ENCODE data around the gene SEC14L1. TPM values are rescaled to one million over a fixed set of nuclear protein-coding genes. Genes with fewer than 3 reads are reported as not detected.

SEC14L1 gene
- total RNA-seq, 2 donors from 2014 or later: 66.1 to 78.3 TPM

DNA sequence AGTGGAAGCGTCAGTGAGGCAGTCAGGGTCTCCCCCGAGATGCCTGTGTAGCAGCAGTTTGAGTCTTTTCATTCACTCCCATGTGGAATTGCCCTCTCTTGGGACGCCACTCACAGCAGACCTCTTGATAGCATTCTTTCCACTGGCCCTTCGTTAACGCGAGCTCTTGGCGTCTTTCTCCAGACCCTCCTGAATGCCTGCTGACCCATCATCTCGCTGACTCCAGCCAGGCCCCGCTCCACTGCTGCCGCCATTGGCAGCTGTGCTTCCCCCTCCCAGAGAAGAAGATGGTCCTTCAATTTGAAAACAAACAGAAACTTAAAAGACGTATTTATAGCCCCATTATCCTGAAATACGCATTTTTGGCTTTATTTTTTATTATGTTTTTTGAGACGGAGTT, 63.1 kb downstream of the SEC14L1 start:
- DNase-seq (ENCODE audit: low spot score): no peak

DNA sequence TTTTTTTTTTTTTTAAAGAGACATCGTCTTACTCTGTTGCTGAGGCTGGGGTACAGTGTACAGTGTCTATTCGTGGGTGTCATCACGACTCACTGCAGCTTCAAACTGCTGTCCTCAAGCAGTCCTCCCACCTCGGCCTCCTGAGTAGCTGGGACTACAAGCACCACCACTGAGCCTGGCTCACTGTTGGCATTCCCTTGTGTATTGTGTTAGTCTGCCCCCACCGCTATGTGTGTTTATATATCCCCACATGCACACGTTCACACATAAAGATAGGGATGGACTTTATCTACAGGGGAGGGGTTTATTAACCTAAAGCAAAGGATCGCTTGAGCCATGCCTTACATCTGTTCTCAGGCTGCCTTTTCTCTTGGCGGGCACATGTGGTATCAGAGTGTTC, 63.8 kb downstream of the SEC14L1 start:
- intact Hi-C loops (cut with DNase I): no loop called here

More for the DNA sequence above, 63.1 kb downstream of the SEC14L1 start:
- intact Hi-C loops (cut with DNase I): no loop called here

DNA sequence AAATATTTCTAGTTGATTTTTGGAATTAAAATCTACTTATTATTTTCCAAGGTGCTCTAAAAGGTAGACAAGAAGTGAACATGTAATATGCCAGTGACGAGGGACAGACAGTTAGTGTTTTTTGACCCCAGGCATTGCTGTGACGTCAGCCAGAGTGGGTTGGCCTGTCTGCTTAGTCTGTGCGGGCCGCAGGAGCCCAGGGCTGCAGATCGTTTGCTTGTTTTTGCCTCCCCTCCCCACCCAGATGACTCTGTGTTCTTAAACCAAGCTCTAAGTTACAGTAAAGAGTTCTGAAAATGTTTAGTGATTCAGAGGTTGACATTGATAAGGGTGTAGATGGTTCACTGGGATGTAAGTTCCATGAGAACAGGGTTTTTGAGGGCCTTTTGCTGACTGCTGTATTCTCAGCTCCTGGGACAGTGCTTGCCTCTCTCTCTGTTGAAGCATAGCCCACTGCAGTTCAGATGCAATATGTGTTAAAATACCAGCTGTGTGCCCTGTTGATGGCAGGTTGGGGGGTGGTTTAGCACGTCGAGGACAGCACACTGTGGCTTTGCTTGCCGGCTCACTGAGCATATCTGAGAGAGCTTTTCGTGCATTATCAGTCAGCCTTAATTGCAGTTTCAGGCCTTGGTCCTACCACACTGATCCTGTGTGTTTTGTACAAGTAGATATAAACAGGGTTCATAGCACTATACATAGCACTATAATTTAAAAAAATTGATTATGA, 64.8 kb downstream of the SEC14L1 start:
- no peak for DNase-seq (ENCODE audit: low spot score)

More for the DNA sequence above, 63.8 kb downstream of the SEC14L1 start:
- DNase-seq (ENCODE audit: low spot score): no peak

DNA sequence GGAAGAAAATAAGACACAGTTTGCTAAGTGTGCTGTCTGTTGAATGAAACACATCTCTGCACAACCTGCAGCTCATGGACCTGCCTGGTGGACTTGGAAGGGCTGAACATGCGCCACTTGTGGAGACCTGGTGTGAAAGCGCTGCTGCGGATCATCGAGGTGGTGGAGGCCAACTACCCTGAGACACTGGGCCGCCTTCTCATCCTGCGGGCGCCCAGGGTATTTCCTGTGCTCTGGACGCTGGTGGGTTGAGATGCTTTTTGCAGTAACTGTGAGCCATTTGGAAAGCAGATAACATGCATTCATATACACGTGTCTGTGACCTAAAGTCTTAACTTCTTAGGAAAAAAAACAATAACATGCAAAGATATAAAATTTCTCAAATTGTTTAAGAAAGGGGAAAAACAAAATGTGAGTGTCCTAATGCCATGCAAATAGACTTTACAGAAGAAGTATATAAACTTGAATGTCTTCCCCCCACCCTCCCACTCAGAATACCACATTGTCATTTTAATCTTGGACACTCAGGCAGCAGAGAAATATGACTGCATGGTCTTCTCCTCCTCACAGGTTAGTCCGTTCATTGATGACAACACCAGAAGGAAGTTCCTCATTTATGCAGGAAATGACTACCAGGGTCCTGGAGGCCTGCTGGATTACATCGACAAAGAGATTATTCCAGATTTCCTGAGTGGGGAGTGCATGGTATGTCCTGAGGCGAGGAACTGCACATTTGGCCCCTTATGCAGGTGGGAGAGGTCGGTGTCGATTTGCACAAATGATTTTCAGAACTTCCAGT, 65.6 kb downstream of the SEC14L1 start:
- intact Hi-C loops (cut with DNase I): no loop called here
- no peak for DNase-seq (ENCODE audit: low spot score)

More for the DNA sequence above, 64.8 kb downstream of the SEC14L1 start:
- intact Hi-C loops (cut with DNase I): no loop called here

DNA sequence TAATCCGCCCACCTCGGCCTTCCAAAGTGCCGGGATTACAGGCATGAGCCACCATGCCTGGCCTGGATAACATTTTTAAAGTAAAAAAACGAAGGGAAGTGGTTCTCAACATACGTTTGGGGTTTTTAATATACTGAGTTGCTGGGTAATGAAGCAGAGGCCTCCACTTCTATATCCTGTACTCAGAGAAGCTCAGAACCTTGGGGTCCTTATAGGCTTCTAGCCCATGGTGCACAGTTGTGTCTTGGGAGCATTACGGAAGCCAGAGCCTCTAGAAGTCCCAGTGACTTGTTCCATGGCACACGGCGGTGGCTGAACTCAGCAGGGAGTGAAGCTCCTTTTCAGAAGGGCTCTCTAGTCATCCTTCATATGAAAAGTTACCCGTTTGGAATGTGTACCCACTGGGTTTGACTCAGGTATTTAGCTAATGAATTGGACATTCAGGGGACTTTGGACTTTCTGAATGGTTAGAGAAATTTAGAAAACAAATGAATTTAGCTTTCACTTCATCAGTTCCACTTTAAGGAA, 67.0 kb downstream of the SEC14L1 start:
- intact Hi-C loops (cut with DNase I): no loop called here
- DNase-seq (ENCODE audit: low spot score): no peak

DNA sequence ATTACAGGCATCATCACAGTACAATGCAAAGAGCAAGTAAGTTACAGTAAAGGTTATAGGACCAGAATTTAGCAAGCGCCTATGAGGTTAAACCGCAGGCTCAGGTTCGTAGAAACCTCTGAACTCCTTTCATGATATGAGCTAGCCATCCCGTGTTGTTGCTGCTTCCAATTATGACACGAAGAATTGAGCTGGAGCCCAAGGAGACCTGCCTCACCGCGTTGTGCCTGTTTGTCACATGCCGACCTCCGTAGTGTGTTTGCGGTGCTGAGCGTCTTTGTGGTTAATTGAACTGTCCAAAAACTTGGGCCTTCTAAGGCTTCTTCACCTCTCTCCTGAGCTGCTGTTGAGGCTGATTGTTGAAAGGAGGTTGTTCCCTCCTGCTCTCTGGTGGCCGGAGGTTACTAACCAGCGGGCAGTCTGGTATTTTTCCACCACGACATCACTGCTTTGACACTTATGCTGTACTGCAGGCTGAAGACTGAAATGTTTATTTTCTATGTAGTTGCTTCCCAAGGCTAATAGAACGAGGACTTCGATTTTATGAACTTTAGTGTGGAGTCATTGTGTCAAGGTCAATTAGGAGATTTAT, 67.5 kb downstream of the SEC14L1 start:
- intact Hi-C loops (cut with DNase I): no loop called here
- no peak for DNase-seq (ENCODE audit: low spot score)

DNA sequence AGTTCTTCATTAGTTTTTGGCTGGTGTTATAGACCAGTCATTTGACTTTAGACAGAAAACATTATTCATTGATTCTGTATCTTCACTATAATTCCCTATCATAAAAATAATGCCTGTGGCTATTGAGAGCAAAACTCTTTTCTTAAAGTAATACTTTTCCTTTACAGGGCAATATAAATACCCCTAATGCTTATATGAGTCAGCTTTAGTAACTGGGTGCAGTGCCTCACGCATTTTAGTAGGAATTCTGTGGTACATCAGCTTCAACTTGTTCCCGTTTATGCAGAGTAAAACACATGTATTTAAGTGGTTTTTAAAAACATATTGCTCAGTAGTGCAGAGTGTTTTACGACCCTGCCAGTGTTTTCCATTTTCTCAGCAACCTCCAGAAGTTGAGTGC, 68.1 kb downstream of the SEC14L1 start:
- DNase-seq (ENCODE audit: low spot score): no peak
- intact Hi-C loops (cut with DNase I): no loop called here

DNA sequence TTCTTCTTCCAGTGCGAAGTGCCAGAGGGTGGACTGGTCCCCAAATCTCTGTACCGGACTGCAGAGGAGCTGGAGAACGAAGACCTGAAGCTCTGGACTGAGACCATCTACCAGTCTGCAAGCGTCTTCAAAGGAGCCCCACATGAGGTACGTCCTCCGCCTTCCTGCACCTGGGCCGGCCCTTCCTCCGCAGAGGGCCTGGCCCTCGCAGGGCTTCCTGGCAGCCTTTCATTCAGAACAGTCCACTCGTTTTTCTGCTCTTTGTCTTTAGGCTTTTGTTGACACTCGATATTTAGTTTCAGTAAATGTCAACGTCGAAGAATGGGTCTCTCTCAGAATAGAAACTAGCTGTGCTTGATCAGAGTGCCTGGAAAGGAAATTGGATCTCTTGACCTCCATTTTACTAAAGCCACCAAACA, 68.6 kb downstream of the SEC14L1 start:
- no peak for DNase-seq (ENCODE audit: low spot score)
- intact Hi-C loops (cut with DNase I): no loop called here

DNA sequence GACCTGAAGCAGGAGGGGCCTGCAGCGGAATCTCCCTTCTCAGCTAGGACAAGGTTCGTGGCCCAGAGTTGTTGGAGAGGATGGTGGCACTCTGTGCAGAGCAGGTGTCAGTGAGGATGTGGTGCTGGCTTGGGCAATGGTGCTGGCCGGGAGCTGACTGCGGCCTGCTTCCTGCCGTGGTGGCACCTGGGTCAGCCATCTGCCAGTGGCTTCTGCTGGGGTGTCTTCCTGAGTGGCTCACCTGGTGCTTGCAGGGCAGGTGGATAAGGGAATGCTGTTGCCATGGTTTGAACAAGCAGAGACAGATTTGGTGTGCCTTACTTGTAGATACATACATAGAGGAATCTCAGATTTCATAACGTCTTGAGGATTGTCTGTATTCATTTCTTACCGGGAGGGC, 69.6 kb downstream of the SEC14L1 start:
- DNase-seq (ENCODE audit: low spot score): peak; percentile 69

DNA sequence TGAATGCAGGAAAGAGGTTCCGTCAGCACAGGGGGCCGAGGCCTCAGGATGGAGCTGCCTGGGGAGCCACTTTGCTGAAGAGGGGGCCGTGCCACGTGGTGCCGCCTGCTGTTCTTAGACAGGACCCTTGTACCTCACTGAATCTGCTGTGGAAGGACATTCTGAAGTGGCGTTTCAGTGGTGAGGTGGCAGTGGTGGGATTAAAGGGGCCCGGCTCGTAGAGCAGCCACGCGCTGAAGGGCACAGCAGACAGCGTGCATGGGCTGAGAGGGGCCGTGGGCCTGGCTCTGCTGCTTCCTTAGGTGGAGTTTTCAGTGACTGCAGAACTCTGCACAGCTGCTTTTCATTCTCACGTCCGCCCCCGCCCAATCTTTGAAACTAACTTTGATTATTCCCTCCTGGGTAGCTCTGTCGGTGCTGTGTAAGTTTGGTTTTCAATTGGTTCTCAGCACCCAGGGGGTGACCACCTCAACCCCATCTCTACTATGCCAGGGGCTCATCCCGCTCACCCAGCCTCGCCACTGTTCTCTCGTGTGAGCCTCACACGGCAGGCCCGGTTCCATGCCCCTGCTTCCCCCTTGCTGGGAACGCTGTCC, 70.3 kb downstream of the SEC14L1 start:
- intact Hi-C loops (cut with DNase I): no loop called here
- peak; percentile 63 for DNase-seq (ENCODE audit: low spot score)

More for the DNA sequence above, 69.6 kb downstream of the SEC14L1 start:
- intact Hi-C loops (cut with DNase I): no loop called here

DNA sequence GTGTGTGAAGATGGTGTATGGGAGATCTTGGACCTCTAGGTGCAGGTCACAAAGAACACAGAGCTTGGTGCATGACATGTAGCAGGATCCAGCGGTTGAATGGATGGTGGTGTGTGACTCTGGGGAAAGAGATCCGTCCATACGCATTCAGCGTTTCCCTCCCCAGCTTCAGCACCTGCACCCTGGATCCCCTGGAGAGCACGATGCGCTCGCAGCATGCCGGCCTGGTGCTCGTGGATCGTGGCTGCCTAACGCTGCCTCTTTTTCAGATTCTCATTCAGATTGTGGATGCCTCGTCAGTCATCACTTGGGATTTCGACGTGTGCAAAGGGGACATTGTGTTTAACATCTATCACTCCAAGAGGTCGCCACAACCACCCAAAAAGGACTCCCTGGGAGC, 70.9 kb downstream of the SEC14L1 start:
- DNase-seq (ENCODE audit: low spot score): peak; percentile 56
- intact Hi-C loops (cut with DNase I): no loop called here

DNA sequence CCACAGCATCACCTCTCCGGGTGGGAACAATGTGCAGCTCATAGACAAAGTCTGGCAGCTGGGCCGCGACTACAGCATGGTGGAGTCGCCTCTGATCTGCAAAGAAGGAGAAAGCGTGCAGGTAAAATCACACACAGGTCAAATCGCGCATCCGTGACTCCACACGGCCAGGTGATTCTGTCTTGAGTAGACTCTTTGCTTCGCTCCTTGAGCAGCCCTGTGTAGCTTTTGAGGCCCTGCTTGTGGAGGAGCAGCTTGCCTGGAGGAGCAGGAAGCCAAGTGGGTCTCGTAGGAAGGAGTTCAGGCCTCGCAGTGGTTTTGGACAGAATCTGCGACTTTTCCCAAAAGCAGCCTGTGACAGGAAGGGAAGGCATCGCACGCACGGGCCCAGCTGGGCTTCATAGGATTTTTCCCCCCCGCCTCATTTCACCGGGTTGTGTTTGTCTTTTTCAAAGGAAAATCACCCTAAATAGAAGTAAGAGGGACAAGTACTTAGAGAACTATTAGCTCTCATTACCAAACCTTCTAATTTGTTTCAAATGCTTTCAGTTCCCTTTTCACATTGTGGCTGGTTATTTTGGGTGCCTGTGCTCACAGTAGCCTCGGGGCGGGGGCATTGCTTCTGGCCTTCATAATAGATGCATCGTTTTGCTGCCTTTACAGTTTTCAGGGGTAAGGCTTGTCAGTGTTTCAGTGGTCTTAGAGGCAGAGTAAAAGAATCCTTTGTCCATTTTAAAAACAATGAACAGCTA, 71.5 kb downstream of the SEC14L1 start:
- peak; percentile 74 for DNase-seq (ENCODE audit: low spot score)
- intact Hi-C loops (cut with DNase I): no loop called here

DNA sequence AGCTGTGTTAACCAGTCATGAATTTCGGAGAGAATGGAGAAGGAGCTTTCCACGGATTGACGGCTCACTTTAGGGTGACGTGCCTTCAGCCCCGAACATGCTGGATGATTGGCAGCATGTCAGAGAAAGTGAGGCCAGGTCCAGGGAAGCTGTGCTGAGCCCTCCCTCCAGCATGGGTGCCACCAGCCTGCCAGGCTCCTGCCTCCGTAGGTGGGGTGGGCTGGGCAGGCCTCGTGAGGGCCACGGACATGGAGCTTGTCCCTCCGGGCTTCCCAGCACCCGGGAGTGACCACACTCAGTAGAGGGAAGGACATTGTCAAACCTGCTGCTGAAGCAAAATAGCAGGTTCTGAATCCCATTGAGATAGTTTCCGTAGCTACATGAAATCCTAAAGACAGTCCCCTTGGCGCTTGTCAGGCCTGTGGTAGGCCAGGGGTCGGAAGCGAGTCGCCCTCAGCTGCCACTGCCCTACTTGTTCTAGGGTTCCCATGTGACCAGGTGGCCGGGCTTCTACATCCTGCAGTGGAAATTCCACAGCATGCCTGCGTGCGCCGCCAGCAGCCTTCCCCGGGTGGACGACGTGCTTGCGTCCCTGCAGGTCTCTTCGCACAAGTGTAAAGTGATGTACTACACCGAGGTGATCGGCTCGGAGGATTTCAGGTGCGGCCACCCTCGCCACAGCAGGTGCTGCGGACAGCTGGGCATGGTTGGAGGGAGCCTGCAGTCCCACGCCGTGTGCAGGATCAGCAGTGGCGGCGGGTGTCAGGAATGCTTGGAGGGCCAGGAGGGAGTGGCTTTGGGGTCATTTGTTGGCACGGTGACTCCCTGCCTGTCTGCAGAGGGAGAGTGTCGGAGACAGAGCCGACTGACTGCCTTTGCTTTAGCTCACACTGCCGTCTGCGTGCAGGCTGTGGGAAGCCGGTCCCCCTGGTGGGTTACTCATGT, 72.3 kb downstream of the SEC14L1 start:
- intact Hi-C loops (cut with DNase I): no loop called here
- DNase-seq (ENCODE audit: low spot score): peak; percentile 79

DNA sequence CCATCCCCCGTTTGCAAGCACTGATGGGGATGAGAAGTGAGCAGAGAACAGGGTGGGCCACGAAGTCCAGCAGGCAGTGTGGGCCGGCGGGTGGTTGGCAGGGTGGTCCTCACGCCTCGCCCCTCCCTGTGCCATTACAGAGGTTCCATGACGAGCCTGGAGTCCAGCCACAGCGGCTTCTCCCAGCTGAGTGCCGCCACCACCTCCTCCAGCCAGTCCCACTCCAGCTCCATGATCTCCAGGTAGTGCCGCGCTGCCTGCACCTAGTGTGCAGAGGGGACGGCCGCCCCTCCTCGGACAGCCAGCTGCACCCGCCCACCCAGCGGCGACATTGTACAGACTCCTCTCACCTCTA, 73.0 kb downstream of the SEC14L1 start:
- intact Hi-C loops (cut with DNase I): no loop called here
- peak; percentile 71 for DNase-seq (ENCODE audit: low spot score)

DNA sequence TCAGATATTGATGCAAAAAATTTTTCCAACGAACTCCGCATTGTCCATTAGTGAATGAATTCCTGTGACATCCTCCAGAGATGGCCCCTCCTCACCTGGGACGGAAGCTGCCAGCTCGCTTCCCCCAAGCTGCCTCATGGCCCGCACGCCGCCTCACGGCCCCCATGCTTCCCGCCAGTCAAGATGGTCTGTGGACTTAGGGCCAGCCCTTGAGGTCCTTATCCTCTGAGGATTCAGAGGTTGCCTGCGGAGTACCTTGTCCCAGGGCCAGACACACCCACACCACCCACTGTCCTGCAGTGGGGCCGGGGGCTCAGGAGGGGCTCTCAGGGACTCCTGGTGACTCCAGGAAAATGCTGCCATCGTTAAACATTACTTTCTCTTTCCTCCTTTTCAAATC, 73.6 kb downstream of the SEC14L1 start:
- intact Hi-C loops (cut with DNase I): no loop called here
- peak; percentile 57 for DNase-seq (ENCODE audit: low spot score)

DNA sequence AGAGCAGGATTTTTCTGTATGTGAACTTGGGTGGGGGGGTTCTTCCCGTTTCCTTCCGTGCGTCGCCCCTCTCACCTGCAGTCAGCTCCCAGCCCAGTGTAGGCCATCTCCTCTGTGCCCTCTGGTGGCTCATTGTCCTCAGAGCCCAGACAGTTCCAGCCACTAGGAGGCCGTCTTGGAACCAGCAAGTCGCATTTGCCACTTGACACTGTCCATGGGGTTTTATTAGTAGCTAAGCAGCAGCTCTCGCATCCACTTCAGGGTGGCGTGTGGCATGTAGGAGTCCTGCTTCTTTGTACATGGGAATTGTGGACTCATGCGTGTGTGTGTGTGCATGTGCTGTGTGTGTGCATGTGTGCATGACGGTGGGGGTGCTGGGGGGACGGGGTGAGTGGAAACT, 74.0 kb downstream of the SEC14L1 start:
- intact Hi-C loops (cut with DNase I): no loop called here
- DNase-seq (ENCODE audit: low spot score): peak; percentile 44

DNA sequence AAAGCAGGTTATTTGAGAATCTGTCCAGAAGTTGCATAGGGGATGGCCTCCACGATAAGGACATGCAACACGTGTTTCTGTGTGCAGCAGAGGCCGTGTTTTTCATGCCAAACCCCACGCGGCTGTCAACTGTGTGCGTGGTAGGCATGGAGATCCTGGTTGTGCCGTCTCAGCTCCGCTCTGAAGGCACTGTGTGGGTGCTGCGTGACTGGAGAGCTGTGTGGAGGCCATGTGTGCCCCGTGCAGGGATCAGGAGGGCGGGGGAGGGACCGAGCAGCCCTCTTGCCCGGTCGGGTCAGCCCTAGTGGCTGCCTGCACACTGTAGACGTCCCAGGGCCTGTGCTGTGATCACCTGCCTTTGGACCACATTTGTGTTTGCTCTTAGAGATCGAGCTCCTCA, 74.5 kb downstream of the SEC14L1 start:
- intact Hi-C loops (cut with DNase I): no loop called here
- DNase-seq (ENCODE audit: low spot score): peak; percentile 37

DNA sequence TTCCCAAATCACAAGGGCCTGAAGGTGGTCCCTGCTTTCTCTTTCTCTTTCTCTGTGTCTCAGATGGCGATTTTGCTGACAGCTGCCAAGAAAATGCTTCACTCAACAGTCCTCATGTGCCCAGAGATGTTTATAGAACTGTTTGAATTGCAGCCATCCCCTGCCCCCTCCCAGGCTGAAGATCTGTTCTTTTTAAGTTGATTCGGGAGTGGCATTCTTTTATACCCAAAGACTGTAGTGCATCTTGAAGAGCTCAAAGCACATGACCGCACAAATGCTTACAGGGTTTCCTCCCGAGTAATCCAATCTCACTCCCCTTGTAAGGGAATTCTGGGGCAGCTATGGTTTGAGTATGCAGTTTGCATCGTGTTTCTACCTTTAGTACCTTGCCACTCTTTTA, 75.7 kb downstream of the SEC14L1 start:
- DNase-seq (ENCODE audit: low spot score): no peak
- intact Hi-C loops (cut with DNase I): no loop called here
